HepG2 (cell line): ENCODE data around the gene CDHR1.

Experiments used
- EP300 ChIP-seq, 3 experiments: sonication (generic) in 1 of 3; formaldehyde crosslinking in 1 of 3; IDR thresholded peaks; 2 replicates each; pipeline versions ENCODE4 v1.5.1 to v1.6.1; 2011 to 2020; ENCODE audit warnings: low read depth in 2 of 3, low read length in 2 of 3, borderline replicate concordance in 1 of 3, improper control_type of control experiment in 1 of 3, mild to moderate bottlenecking in 1 of 3, missing genetic modification reagents in 1 of 3, moderate library complexity in 1 of 3
- EZH2 ChIP-seq: conservative IDR thresholded peaks from 2 replicates; pipeline ENCODE4 v1.6.1; 2012; ENCODE audit warnings: mild to moderate bottlenecking, low read depth, low read length, moderate library complexity
- IRX3 ChIP-seq: sonication (generic); formaldehyde crosslinking; IDR thresholded peaks from 2 replicates; pipeline ENCODE4 v1.8.1; 2023; ENCODE audit warnings: mild to moderate bottlenecking, low read depth, missing genetic modification reagents, borderline replicate concordance
- POLR2AphosphoS2 ChIP-seq: IDR thresholded peaks from 2 replicates; pipeline ENCODE4 v1.6.1; 2011; ENCODE audit warnings: low read depth, low read length, improper control_type of control experiment
- ZC3H13 ChIP-seq: sonication (generic); formaldehyde crosslinking; IDR thresholded peaks from 2 replicates; pipeline ENCODE4 v1.8.1; 2023; ENCODE audit warnings: mild to moderate bottlenecking, missing genetic modification reagents, moderate library complexity
- ZFP37 ChIP-seq: sonication (generic); formaldehyde crosslinking; IDR thresholded peaks from 2 replicates; pipeline ENCODE4 v1.4.0; 2020; ENCODE audit warnings: missing genetic modification reagents, borderline replicate concordance
- ZNF17 ChIP-seq: sonication (generic); formaldehyde crosslinking; IDR thresholded peaks from 2 replicates; pipeline ENCODE4 v1.5.0; 2020; ENCODE audit warnings: mild to moderate bottlenecking, missing genetic modification reagents
- ZNF530 ChIP-seq: sonication (generic); formaldehyde crosslinking; IDR thresholded peaks from 2 replicates; pipeline ENCODE4 v1.5.0; 2020; ENCODE audit warnings: low read depth, mild to moderate bottlenecking, missing genetic modification reagents
- TF ChIP-seq, protein P1 (sequence below): sonication (generic); formaldehyde crosslinking; IDR thresholded peaks from 2 replicates; pipeline ENCODE4 v1.5.1; 2020; ENCODE audit warnings: missing genetic modification reagents, mild to moderate bottlenecking, borderline replicate concordance
- TF ChIP-seq, protein P2 (sequence below): sonication (generic); formaldehyde crosslinking; IDR thresholded peaks from 2 replicates; pipeline ENCODE4 v1.5.0; 2020; ENCODE audit warnings: mild to moderate bottlenecking, missing genetic modification reagents, moderate library complexity
- TF ChIP-seq, protein P3 (sequence below): sonication (generic); formaldehyde crosslinking; IDR thresholded peaks from 2 replicates; pipeline ENCODE4 v1.4.0; 2020; ENCODE audit warnings: missing genetic modification reagents, mild to moderate bottlenecking, borderline replicate concordance
- TF ChIP-seq, protein P4 (sequence below): IDR thresholded peaks from 2 replicates; pipeline ENCODE4 v1.6.1; 2016; ENCODE audit warnings: low read depth, missing genetic modification reagents, missing compliant biosample characterization

DNA sequence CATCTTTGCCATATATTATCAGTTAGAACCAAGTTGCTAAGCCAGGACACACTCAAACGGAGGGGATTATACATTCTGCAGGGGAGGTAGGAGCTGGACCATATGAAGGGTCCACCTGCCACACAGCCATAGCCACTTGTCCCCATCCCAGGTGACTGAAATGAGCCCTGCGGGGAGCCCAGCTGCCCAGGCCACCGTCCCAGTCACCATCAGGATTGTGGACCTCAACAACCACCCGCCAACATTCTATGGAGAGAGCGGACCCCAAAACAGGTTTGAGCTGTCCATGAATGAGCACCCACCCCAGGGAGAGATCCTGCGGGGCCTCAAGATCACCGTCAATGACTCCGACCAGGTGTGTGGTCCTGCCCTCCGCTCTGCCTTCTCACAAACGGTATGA lies 13.7 kb downstream of the CDHR1 start:
- TF ChIP-seq ZC3H13 (CRISPR knock-in tag), result no peak
- TF ChIP-seq EZH2, result no peak
- TF ChIP-seq ZFP37, result no peak
- TF ChIP-seq, protein P1, sequence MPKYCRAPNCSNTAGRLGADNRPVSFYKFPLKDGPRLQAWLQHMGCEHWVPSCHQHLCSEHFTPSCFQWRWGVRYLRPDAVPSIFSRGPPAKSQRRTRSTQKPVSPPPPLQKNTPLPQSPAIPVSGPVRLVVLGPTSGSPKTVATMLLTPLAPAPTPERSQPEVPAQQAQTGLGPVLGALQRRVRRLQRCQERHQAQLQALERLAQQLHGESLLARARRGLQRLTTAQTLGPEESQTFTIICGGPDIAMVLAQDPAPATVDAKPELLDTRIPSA, result no peak
- no peak for TF ChIP-seq ZNF17 (CRISPR knock-in tag)
- TF ChIP-seq, protein P2, sequence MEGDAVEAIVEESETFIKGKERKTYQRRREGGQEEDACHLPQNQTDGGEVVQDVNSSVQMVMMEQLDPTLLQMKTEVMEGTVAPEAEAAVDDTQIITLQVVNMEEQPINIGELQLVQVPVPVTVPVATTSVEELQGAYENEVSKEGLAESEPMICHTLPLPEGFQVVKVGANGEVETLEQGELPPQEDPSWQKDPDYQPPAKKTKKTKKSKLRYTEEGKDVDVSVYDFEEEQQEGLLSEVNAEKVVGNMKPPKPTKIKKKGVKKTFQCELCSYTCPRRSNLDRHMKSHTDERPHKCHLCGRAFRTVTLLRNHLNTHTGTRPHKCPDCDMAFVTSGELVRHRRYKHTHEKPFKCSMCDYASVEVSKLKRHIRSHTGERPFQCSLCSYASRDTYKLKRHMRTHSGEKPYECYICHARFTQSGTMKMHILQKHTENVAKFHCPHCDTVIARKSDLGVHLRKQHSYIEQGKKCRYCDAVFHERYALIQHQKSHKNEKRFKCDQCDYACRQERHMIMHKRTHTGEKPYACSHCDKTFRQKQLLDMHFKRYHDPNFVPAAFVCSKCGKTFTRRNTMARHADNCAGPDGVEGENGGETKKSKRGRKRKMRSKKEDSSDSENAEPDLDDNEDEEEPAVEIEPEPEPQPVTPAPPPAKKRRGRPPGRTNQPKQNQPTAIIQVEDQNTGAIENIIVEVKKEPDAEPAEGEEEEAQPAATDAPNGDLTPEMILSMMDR (CRISPR knock-in tag), result no peak
- no peak for TF ChIP-seq IRX3 (CRISPR knock-in tag)
- no peak for TF ChIP-seq POLR2AphosphoS2
- TF ChIP-seq EP300 (IDR thresholded peaks at IDR 0.05; ENCODE audit: low read depth in 2 of 2, low read length in 2 of 2), result no peak
- no peak for TF ChIP-seq EP300 (CRISPR knock-in tag; IDR thresholded peaks at IDR 0.05; ENCODE audit: borderline replicate concordance)
- TF ChIP-seq ZNF530 (CRISPR knock-in tag), result no peak
- TF ChIP-seq, protein P3, sequence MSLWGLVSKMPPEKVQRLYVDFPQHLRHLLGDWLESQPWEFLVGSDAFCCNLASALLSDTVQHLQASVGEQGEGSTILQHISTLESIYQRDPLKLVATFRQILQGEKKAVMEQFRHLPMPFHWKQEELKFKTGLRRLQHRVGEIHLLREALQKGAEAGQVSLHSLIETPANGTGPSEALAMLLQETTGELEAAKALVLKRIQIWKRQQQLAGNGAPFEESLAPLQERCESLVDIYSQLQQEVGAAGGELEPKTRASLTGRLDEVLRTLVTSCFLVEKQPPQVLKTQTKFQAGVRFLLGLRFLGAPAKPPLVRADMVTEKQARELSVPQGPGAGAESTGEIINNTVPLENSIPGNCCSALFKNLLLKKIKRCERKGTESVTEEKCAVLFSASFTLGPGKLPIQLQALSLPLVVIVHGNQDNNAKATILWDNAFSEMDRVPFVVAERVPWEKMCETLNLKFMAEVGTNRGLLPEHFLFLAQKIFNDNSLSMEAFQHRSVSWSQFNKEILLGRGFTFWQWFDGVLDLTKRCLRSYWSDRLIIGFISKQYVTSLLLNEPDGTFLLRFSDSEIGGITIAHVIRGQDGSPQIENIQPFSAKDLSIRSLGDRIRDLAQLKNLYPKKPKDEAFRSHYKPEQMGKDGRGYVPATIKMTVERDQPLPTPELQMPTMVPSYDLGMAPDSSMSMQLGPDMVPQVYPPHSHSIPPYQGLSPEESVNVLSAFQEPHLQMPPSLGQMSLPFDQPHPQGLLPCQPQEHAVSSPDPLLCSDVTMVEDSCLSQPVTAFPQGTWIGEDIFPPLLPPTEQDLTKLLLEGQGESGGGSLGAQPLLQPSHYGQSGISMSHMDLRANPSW (CRISPR knock-in tag), result no peak
- TF ChIP-seq, protein P4, sequence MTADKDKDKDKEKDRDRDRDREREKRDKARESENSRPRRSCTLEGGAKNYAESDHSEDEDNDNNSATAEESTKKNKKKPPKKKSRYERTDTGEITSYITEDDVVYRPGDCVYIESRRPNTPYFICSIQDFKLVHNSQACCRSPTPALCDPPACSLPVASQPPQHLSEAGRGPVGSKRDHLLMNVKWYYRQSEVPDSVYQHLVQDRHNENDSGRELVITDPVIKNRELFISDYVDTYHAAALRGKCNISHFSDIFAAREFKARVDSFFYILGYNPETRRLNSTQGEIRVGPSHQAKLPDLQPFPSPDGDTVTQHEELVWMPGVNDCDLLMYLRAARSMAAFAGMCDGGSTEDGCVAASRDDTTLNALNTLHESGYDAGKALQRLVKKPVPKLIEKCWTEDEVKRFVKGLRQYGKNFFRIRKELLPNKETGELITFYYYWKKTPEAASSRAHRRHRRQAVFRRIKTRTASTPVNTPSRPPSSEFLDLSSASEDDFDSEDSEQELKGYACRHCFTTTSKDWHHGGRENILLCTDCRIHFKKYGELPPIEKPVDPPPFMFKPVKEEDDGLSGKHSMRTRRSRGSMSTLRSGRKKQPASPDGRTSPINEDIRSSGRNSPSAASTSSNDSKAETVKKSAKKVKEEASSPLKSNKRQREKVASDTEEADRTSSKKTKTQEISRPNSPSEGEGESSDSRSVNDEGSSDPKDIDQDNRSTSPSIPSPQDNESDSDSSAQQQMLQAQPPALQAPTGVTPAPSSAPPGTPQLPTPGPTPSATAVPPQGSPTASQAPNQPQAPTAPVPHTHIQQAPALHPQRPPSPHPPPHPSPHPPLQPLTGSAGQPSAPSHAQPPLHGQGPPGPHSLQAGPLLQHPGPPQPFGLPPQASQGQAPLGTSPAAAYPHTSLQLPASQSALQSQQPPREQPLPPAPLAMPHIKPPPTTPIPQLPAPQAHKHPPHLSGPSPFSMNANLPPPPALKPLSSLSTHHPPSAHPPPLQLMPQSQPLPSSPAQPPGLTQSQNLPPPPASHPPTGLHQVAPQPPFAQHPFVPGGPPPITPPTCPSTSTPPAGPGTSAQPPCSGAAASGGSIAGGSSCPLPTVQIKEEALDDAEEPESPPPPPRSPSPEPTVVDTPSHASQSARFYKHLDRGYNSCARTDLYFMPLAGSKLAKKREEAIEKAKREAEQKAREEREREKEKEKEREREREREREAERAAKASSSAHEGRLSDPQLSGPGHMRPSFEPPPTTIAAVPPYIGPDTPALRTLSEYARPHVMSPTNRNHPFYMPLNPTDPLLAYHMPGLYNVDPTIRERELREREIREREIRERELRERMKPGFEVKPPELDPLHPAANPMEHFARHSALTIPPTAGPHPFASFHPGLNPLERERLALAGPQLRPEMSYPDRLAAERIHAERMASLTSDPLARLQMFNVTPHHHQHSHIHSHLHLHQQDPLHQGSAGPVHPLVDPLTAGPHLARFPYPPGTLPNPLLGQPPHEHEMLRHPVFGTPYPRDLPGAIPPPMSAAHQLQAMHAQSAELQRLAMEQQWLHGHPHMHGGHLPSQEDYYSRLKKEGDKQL (CRISPR knock-in tag), result no peak
